HG03103 (cell line): Measurements from ENCODE around the gene DYNLT1.
"Not testable (repeated sequence)": the region's sequence is repeated elsewhere in the genome, so short reads cannot be mapped to it uniquely, and the experiment has no call there.

Source experiments
- ATAC-seq: cut with Tn5 transposase; IDR thresholded peaks from one replicate; pipeline ENCODE4 v1.9.1; 2021; ENCODE audit warnings: low read depth; ENCODE audit not compliant: unreplicated experiment

Gene DYNLT1

DNA sequence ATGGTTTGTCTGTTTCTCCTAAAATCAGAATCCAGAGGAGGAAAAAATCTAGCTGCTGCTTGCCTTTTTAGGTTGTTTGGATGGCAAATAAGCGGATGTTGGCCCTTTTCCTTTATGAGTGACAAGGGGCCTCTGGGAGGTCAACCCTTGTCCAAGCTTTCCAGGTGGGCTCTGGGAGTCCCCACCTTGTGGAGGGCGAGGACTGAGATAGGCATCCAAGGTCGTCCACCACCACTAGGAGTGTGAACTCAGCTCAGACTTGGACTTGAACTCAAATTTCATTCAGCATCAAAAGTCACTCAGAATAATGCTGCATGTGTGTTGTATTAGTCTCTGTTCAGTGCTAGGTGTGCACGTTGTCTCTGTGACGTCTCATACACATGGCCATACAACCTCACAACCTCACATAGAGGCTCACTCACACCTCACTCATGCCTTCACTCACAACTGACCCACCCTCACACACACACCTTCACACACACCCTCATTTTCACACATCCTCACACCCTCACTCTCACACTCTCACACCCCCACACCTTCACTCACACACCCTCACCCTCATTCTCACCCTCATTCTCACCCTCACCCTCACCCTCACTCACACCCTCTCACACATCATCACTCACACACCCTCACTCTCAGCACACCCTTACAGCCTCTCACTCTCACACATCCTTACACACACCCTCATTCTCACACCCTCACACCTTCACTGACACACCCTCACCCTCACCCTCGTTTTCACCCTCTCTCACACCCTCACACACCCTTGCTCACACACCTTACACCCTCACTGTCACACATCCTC is 18.0 kb downstream of the DYNLT1 start:
- ATAC-seq: no peak

- ATAC-seq: no peak
These were observed 18.6 kb downstream of the DYNLT1 start for GRCh38 chr6:158625881-158626305.

- no peak for ATAC-seq
These were observed 19.6 kb downstream of the DYNLT1 start for GRCh38 chr6:158624684-158625682.

DNA sequence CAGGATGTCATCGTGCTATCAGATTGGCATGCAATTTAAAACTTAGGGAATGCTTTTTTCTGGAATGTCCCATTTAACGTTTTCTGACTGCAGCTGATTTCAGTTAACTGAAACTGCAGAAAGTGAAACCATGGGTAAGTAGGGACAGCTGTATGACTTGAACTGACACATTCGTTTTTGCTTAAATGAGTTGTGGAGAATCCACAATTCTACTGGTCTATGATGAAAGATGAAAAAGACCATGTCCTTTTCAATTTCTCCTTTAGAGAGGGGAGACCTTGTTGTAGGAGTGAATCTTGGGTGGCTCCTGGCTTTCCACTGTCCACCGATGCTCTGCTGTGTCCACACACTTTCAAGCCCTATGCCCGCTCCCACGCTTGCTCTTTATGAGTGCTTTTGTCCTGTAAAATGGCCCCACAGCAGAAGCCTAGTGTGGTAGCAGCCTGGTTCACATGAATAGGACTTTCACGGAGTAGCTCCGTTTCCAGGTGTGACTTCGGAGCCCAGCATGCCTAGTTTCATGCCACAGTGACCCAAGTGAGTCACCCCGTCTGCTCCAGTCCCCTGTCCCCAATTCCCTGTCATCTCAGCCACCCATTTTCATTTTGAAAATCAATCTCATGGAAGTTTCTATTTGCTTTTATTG is 21.9 kb downstream of the DYNLT1 start:
- ATAC-seq: no peak

GRCh38 chr6:158621694-158622544 is 22.6 kb downstream of the DYNLT1 start:
- no peak for ATAC-seq

GRCh38 chr6:158620963-158621693 is 23.4 kb downstream of the DYNLT1 start:
- ATAC-seq: no peak

DNA sequence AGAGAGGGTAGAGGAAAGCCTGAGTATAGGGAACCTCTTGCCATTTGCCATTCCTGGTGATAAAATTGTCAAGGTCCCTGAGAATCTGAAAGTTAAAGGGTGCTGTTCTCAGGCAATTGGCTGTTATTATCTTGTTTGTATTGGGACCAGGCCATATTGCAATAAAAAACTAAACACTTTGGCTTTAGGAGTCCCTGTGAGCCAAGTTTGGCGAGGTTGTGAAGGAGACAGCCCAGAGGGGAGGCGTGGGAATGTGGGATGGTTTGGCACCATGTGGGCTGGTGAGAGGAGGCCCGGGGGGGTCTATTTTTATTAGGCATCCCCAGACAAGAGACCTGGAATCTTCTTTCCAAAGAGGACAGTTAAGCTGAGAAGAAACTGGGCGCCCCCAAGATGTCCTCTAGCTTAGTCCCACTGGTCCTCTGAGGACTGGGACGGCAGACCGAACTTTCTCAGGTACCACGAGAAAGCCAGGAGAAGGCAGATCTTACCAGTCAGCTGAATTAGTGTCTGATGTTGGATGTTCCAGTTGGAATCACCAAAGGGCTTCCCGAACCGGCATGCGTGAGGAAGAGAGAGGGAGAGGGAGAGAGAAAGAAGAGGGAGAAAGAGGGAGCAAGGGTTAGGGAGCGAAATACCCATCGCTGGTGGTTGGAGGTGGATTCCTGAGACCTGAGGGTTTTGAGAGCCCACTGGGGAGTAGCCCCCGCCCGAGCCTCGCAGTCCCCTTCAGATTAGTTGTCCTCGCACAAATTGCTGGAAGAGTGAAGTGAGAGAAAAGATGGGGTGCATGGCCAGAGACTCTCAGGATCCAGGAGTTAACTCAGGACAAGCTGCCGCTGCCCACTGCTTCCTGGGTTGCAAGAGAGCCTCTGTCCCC is 24.4 kb downstream of the DYNLT1 start:
- ATAC-seq: no peak

- not testable (repeated sequence) for ATAC-seq
These were observed 26.3 kb downstream of the DYNLT1 start for GRCh38 chr6:158618289-158618688.

GRCh38 chr6:158614606-158615005 is 29.9 kb downstream of the DYNLT1 start:
- ATAC-seq: not testable (repeated sequence)

DNA sequence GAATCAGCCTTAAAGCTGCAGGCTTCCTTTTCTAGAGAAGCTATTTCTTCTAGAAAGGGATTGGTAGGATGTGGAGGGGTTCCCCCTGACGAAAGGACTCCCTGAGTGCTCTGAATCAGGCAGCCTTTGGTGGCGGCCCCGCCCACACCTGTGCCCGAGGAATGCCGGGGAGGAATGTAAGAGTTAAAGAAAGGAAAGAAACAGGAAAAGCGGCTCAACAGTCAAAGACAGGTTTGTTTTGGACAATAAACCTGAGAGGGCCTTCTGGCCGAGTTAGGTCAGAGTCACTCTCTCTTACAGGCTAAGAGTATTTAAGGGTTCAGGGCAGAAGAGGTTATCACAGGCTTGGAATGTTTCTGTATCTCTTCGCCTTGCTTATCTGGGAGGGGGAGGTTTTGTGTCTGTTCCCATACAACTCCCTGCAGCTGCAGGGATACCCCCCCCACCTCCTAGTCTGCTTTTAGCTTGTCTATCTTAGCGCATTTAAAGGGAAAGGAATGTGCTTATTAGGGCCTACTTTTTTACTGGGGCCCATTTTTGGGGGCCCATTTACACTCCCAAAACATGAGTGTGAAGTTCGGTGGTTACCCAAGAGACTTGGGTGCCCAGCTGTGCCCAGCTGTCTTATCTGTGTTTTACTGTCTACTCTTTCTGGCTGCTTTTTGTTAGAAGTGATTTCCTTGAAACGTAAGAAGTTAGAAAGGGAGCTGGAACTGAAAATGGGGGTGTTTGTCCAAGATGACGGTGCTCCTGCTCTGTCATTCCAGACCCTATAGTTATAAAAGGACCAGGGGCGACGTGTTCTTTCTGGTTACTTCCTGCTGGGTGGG is 32.8 kb downstream of the DYNLT1 start:
- no peak for ATAC-seq

GRCh38 chr6:158611039-158611438 is 33.5 kb downstream of the DYNLT1 start:
- no peak for ATAC-seq

- no peak for ATAC-seq
These were observed 34.1 kb downstream of the DYNLT1 start for GRCh38 chr6:158610319-158610968.

GRCh38 chr6:158609455-158610155 is 34.9 kb downstream of the DYNLT1 start:
- ATAC-seq: no peak

DNA sequence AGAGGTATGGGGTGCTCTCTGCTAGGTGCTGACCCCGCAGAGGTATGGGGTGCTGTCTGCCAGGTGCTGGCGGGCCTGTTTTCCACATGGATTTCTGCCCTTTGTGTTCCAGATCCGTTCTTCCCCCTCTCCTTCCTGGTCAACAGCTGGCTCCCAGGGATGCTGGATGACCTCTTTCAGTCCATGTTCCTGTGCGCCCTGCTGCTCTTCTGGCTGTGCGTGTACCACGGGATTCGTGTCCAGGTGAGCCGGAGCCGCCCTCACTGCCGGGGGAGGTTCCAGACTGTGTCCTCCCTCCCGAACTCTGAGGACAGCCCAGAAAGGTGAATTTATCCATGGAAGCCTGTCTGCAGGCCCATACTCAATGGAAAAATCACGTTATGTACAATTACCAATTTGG is 36.3 kb downstream of the DYNLT1 start:
- no peak for ATAC-seq

- no peak for ATAC-seq
These were observed 37.0 kb downstream of the DYNLT1 start for GRCh38 chr6:158607411-158608170.

GRCh38 chr6:158606935-158607334 is 37.6 kb downstream of the DYNLT1 start:
- no peak for ATAC-seq
